HG03066 (cell line): Measurements from ENCODE around the gene SLC35E2B.
"Not testable (repeated sequence)": the region's sequence is repeated elsewhere in the genome, so short reads cannot be mapped to it uniquely, and the experiment has no call there.

Source experiments
- ATAC-seq: cut with Tn5 transposase; IDR thresholded peaks from one replicate; pipeline ENCODE4 v1.9.1; 2021; ENCODE audit warnings: low read depth; ENCODE audit not compliant: unreplicated experiment

Gene SLC35E2B

GRCh38 chr1:1704284-1704957 is 11.8 kb upstream of the SLC35E2B start:
- ATAC-seq: not testable (repeated sequence)

- ATAC-seq: no peak
Measured at GRCh38 chr1:1703796-1704195, 11.2 kb upstream of the SLC35E2B start.

- not testable (repeated sequence) for ATAC-seq
Measured at GRCh38 chr1:1702506-1702905, 9.9 kb upstream of the SLC35E2B start.

- ATAC-seq: not testable (repeated sequence)
Measured at GRCh38 chr1:1700557-1700956, 8.0 kb upstream of the SLC35E2B start.

DNA sequence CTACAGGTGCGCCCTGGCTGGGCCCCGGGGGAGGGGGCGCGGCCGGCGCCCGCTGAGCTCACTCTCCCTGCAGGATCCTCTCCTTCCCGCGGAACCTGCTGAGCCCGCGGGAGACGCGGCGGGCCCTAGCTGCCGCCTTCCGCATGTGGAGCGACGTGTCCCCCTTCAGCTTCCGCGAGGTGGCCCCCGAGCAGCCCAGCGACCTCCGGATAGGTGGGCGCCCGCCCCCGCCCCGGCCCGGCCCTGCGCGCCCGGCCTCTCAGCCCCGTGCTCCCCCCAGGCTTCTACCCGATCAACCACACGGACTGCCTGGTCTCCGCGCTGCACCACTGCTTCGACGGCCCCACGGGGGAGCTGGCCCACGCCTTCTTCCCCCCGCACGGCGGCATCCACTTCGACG is 7.5 kb upstream of the SLC35E2B start:
- ATAC-seq: not testable (repeated sequence)

DNA sequence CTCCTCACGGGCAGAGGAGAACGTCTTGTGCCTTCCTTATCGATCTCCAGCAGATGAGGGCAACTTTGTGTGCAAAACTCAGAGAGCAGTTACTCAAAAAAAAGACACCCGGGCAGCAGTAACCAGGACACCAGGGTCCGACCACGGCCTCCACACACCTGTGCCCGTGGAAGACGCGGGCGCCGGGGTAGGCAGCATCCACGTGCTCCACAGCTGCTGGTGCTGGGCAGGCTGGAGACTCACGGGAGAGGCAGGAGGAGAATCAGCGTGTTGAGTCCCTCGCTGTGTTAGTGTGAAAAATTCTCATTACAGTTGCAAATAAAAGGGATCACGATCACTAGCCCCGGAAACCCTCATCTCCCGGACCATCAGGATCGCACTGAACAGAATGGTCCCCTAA is 6.5 kb upstream of the SLC35E2B start:
- ATAC-seq: not testable (repeated sequence)

GRCh38 chr1:1697358-1698183 is 5.0 kb upstream of the SLC35E2B start:
- ATAC-seq: not testable (repeated sequence)

- not testable (repeated sequence) for ATAC-seq
Measured at GRCh38 chr1:1696431-1697357, 4.1 kb upstream of the SLC35E2B start.

DNA sequence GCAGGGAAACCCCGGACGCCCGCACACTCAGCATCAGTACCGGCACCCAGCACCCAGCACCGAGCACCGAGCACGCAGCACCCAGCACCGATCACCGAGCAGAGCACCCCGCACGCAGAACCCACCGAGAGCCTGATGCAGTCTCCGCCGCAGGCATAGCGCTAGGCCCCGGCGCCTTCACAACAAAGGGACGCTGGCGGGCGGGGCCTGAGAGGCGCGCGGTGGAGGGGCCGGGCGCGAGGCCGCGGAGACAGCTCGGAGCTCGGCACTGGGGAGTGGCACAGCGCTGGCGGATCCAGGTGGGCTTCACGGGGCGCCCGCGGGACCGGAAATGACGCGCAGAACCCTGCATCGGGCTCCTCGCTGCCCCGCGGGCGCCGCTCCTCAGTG is 276 bp downstream of the SLC35E2B start:
- ATAC-seq: peak; percentile 48

DNA sequence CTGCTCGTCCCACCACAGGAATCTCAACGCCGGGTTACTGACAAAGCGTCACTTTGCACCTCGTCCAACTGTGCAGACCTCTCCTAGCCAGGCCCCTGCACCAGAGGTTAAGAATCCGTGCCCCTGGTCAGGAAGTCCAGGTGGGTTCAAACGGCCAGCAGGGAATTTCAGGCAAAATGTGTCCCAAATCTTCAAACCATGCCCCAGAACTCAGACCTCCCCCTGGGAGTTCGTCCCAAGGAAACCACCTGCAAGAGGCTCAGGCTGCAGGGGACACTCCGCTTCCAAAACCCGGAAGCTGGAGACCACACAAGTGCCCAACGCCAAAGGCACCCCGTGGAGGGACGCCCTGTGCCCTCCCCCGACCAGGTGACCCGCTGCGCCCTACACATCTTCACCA is 1.2 kb downstream of the SLC35E2B start:
- not testable (repeated sequence) for ATAC-seq

- ATAC-seq: not testable (repeated sequence)
Measured at GRCh38 chr1:1689526-1689925, 3.1 kb downstream of the SLC35E2B start.

DNA sequence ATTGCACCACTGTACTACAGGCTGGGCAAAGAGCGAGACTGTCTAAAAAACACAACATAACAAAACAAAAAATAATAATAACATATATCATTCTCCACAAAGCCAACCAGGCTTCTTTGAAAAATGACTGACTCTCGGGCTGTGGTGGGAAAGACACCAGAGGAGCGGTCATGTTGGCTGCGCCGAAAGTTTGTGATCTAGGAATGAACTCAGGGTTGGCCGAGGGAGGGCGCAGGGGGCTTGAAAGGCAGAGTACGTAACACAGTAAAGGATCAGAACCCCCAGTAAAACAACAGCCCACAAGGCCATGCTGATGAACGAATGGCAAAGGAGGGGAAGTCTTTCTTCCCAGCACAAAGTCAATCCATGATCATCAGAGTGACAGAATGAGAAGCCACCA is 4.7 kb downstream of the SLC35E2B start:
- no peak for ATAC-seq

GRCh38 chr1:1684031-1684681 is 8.4 kb downstream of the SLC35E2B start:
- no peak for ATAC-seq

DNA sequence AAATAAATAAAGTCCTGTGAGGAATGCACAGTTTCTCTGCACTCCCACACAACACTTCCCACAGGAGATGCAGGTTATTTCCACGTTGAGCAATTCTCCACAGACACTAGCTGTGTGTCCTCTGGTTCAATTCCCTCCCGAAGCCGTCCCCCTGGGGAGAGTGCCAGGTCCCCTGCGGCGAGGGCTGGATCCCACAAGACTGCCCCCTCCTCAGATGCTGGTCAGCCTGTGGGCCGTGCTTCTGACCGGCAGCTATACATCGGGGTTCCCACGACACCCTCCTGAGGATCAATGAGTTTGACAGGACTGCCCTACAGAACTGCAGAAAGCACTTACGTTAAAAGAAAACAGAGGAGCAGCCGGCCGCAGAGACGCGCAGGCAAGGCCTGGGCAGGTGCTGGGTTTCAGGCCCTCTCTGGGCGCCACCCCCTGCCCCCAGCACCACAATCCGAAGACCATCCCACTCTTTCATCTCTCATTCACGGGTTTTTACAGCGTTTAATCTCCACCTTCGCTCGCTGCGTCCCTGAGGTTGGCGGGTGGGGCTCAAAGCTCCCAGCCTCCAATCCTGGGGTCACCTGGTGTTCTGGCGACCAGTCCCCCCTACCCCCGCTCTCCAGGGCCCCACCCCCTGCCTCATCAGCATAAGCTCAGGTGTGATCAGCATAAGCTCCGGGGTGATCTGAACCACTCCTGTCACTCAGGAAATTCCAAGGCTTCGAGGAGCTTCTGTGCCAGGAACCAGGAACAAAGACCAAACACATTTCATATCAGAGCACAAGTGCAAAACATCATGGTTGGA is 9.3 kb downstream of the SLC35E2B start:
- ATAC-seq: no peak

GRCh38 chr1:1680912-1681273 is 11.7 kb downstream of the SLC35E2B start:
- no peak for ATAC-seq

DNA sequence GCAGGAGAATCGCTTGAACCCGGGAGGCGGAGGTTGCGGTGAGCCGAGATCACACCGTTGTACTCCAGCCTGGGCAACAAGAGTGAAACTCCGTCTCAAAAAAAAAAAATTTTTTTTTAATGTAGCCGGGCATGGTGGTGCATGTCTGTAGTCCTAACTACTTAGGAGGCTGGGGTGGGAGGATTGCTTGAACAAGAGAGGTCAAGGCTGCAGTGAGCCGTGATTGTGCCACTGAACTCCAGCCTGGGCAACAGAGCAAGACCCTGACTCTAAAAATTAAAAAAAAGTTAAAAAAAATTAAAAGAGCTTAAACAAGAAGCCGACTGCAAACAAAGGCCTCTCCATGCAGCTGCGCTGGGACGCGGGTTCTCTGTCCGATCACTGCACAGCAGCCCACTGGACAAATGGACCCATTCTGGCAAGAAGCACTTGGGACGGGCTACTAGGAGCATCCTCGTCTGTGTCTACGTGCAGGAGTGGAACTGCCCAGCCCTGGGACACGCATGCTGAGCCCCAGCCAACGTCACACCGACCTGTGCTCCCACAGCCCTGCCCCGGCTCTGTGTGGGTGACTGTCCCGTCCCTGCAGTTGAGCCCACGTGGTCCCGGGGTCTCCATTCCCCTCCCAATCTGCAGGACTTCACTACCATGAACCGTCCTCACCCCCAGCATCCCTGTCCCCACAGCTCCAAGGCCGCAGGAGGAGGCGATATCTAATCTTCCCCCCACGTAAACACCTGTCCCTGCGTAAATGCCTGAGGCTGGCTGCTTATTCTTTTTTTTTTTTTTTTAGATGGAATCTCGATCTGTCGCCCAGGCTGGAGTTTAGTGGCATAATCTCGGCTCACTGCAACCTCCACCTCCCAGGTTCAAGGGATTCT is 12.3 kb downstream of the SLC35E2B start:
- ATAC-seq: no peak

DNA sequence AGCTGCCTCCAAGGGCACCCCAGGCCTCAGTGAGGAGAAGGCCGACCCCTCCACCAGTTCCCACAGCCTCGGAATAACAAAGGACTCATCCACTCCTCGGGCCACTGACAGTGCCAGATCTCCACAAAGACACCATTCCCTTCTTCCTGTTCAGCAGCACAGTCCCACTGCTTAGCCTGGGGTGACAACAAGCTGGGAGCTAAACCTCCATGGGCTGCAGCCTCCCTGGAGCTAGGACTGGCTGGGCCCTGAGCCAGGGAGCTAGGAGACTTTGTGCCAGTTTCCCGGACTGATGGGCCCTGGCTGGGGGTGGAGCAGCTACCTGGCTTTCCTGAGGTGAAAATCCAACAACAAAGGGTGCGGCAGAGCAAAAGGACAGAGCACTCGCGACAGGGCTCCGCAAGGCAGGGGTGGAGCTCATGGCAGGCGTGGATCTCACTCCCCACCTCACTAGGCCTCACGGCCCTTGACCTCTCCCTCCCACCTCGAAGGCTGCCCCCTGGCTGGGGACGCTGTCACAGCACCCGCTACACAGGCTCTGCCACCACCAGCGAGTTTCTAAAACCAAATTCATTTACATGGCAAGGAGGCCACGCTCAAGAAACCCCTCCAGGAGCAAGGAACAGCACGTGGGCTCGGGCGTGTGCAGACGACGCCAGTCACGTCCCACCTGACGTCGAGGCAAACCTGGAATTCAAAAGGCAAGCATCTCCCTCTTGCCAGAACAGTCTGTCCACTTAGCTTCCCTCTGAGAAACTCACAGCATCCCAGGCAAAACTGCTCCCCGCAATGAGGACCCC is 13.8 kb downstream of the SLC35E2B start:
- ATAC-seq: no peak
